Hepatocyte (in vitro differentiated cells): Measurements from ENCODE around the gene ART4. TPM values are rescaled to one million over a fixed set of nuclear protein-coding genes. Genes with fewer than 3 reads are reported as not detected.

Experiments
- DNase-seq: peaks from one replicate; pipeline ENCODE4 v3.0.0-alpha.2; 2016; ENCODE audit warnings: low spot score
- H2AFZ ChIP-seq: fragments of 200-600 bp; sonication (generic); 2 replicates; pipeline ENCODE4 v1.6.0; 2016; ENCODE audit warnings: antibody characterized with exemption, mild to moderate bottlenecking
- H3K27ac ChIP-seq: fragments of 200-600 bp; sonication (generic); 2 replicates; pipeline ENCODE4 v1.5.1; 2016; ENCODE audit warnings: mild to moderate bottlenecking
- H3K27me3 ChIP-seq: fragments of 200-600 bp; sonication (generic); 2 replicates; pipeline ENCODE4 v1.6.1; 2016
- H3K36me3 ChIP-seq: fragments of 200-600 bp; sonication (generic); replicated peaks from 2 replicates; pipeline ENCODE4 v1.5.1; 2016; ENCODE audit warnings: low read depth; ENCODE audit not compliant: insufficient read depth
- H3K4me1 ChIP-seq: fragments of 200-600 bp; sonication (generic); 2 replicates; pipeline ENCODE4 v1.5.1; 2016; ENCODE audit warnings: mild to moderate bottlenecking, moderate library complexity; ENCODE audit not compliant: insufficient read depth
- H3K4me2 ChIP-seq: fragments of 200-600 bp; sonication (generic); 2 replicates; pipeline ENCODE4 v1.6.0; 2016
- H3K4me3 ChIP-seq: fragments of 200-600 bp; sonication (generic); 2 replicates; pipeline ENCODE4 v1.5.1; 2016; ENCODE audit warnings: mild to moderate bottlenecking
- H3K79me2 ChIP-seq: fragments of 200-600 bp; sonication (generic); 2 replicates; pipeline ENCODE4 v1.6.0; 2017; ENCODE audit warnings: mild to moderate bottlenecking
- H3K9me2 ChIP-seq: fragments of 200-600 bp; sonication (generic); replicated peaks from 2 replicates; pipeline ENCODE4 v1.6.0; 2017; ENCODE audit warnings: mild to moderate bottlenecking; ENCODE audit not compliant: insufficient read depth
- H3K9me3 ChIP-seq: fragments of 200-600 bp; sonication (generic); 2 replicates; pipeline ENCODE4 v1.5.1; 2016; ENCODE audit warnings: low read depth, mild to moderate bottlenecking
- H4K20me1 ChIP-seq: fragments of 200-600 bp; sonication (generic); 2 replicates; pipeline ENCODE4 v1.6.0; 2016; ENCODE audit warnings: mild to moderate bottlenecking; ENCODE audit not compliant: insufficient read depth, poor library complexity, severe bottlenecking
- CTCF ChIP-seq: fragments of 200-600 bp; sonication (generic); IDR thresholded peaks from 2 replicates; pipeline ENCODE4 v1.5.1; 2016; ENCODE audit warnings: antibody characterized with exemption, mild to moderate bottlenecking; ENCODE audit not compliant: poor library complexity
- EZH2 ChIP-seq: fragments of 200-600 bp; sonication (generic); IDR thresholded peaks from 2 replicates; pipeline ENCODE4 v1.6.1; 2016; ENCODE audit warnings: antibody characterized with exemption, mild to moderate bottlenecking, borderline replicate concordance
- EZH2phosphoT487 ChIP-seq: fragments of 200-600 bp; sonication (generic); IDR thresholded peaks from one replicate; pipeline ENCODE4 v1.6.1; 2018; ENCODE audit warnings: antibody characterized with exemption, mild to moderate bottlenecking, low read depth, moderate library complexity; ENCODE audit not compliant: unreplicated experiment, severe bottlenecking
- WGBS: methylation state at CpG from one replicate; pipeline ENCODE4 v1.1.6; 2016; ENCODE audit warnings: low lambda C conversion rate; ENCODE audit errors: missing lambda C conversion rate; 5-methylcytosine and 5-hydroxymethylcytosine counted together
- polyA plus RNA-seq: library from polyadenylated mRNA; unstranded; fragments of >200 nt; fragmentation: Nextera tagmentation; extraction: Ambion mirVana; gene quantifications from 2 replicates; pipeline ENCODE4 v1.2.1, GENCODE V29; 2016
- total RNA-seq: library from RNA; depleted of rRNA; stranded (reverse); fragments of >200 nt; gene quantifications from 2 replicates; pipeline ENCODE4 v1.2.3, GENCODE V29; 2014

The ART4 gene
- total and polyA plus RNA-seq, 2 experiments from 2014 or later: 4.9 to 7.3 TPM

GRCh38 chr12:14779834-14780233 lies 63.5 kb downstream of the ART4 start:
- Histone ChIP-seq H3K4me2 (no peak overlapping the region), H3K4me3 (no peak overlapping the region), H3K4me1 (peaks cover 22% of the 10 kb centered on the region), H3K36me3 (no peaks in the 10 kb centered on the region), H2AFZ (no peak overlapping the region), H4K20me1 (no peaks in the 10 kb centered on the region), H3K27ac (no peak overlapping the region), H3K9me3 (no peaks in the 10 kb centered on the region), H3K9me2 (no peaks in the 10 kb centered on the region), H3K79me2 (peaks cover 26% of the 10 kb centered on the region), H3K27me3 (no peaks in the 10 kb centered on the region)
- no peak for DNase-seq
- TF ChIP-seq CTCF (no peak), EZH2 (no peak), EZH2phosphoT487 (no peak)
- 87% methylated on average over 2 of the region's 2 CpGs for WGBS

- no peaks in the 10 kb centered on the region for H4K20me1 ChIP-seq
- H3K36me3 ChIP-seq: no peaks in the 10 kb centered on the region
- H3K9me3 ChIP-seq: no peaks in the 10 kb centered on the region
- peak; percentile 25 for DNase-seq
- H3K9me2 ChIP-seq: no peaks in the 10 kb centered on the region
- peaks cover 33% of the 10 kb centered on the region for H3K79me2 ChIP-seq
- no peak overlapping the region for H2AFZ ChIP-seq
- H3K4me2 ChIP-seq: peak overlapping the region; percentile 82
- WGBS: 22% methylated on average over 3 of the region's 3 CpGs
- TF ChIP-seq CTCF (no peak), EZH2 (no peak), EZH2phosphoT487 (no peak)
- H3K27me3 ChIP-seq: no peaks in the 10 kb centered on the region
- no peak overlapping the region for H3K4me3 ChIP-seq
- H3K4me1 ChIP-seq: peaks cover 23% of the 10 kb centered on the region
- H3K27ac ChIP-seq: peak overlapping the region; percentile 56
Observed at GRCh38 chr12:14777271-14777670, 66.1 kb downstream of the ART4 start.

- Histone ChIP-seq H3K4me3 (peak overlapping the region; percentile 84), H3K4me2 (peak overlapping the region; percentile 82), H3K9me2 (no peaks in the 10 kb centered on the region), H3K79me2 (peaks cover 37% of the 10 kb centered on the region), H3K27ac (peak overlapping the region; percentile 98), H3K4me1 (peaks cover 31% of the 10 kb centered on the region), H3K27me3 (no peaks in the 10 kb centered on the region), H2AFZ (no peak overlapping the region), H4K20me1 (no peaks in the 10 kb centered on the region), H3K9me3 (no peaks in the 10 kb centered on the region), H3K36me3 (no peaks in the 10 kb centered on the region)
- TF ChIP-seq CTCF (peak; percentile 40), EZH2 (no peak)
- DNase-seq: no peak
- 49% methylated on average over 5 of the region's 5 CpGs for WGBS
Observed at GRCh38 chr12:14776236-14776961, 66.9 kb downstream of the ART4 start.
